Fibroblast of skin of left quadriceps (primary cell): ENCODE measurements around the gene NECAP2.
"Not testable (repeated sequence)": the region's sequence is repeated elsewhere in the genome, so short reads cannot be mapped to it uniquely, and the experiment has no call there.

Experiments
- DNase-seq, 2 experiments: peaks; one replicate each; pipeline ENCODE4 v3.0.0-alpha.2; 2013; ENCODE audit warnings: low read depth in 2 of 2

NECAP2 gene

GRCh38 chr1:16430606-16431005 lies 9.9 kb upstream of the NECAP2 start:
- no peak for DNase-seq

- DNase-seq: no peak
Observed at GRCh38 chr1:16433030-16433429, 7.5 kb upstream of the NECAP2 start.

GRCh38 chr1:16434007-16434406 lies 6.5 kb upstream of the NECAP2 start:
- DNase-seq: no peak

- peak; percentile 9 to 13 for DNase-seq
Observed at GRCh38 chr1:16434501-16434900, 6.0 kb upstream of the NECAP2 start.

- no peak for DNase-seq
Observed at GRCh38 chr1:16436946-16437474, 3.5 kb upstream of the NECAP2 start, which contains the start of gene SPATA21. SPATA21 (minus strand) TSS chr1:16437424; CDS start chr1:16431371, 6,053 bp downstream.

GRCh38 chr1:16438516-16438915 lies 2.0 kb upstream of the NECAP2 start:
- DNase-seq: no peak

GRCh38 chr1:16438924-16439323 lies 1.6 kb upstream of the NECAP2 start:
- no peak for DNase-seq

GRCh38 chr1:16440131-16440469 lies 424 bp upstream of the NECAP2 start:
- no peak for DNase-seq

- no peak for DNase-seq
Observed at GRCh38 chr1:16441282-16441665, 750 bp downstream of the NECAP2 start.

- no peak for DNase-seq
Observed at GRCh38 chr1:16442265-16442664, 1.7 kb downstream of the NECAP2 start.

- DNase-seq: no peak
Observed at GRCh38 chr1:16442941-16443340, 2.4 kb downstream of the NECAP2 start.

- DNase-seq: no peak
Observed at GRCh38 chr1:16443975-16444770, 3.6 kb downstream of the NECAP2 start.

- no peak for DNase-seq
Observed at GRCh38 chr1:16445052-16445451, 4.5 kb downstream of the NECAP2 start.

- DNase-seq: no peak
Observed at GRCh38 chr1:16446116-16446515, 5.6 kb downstream of the NECAP2 start.

- DNase-seq: no peak
Observed at GRCh38 chr1:16447641-16448040, 7.1 kb downstream of the NECAP2 start.

- DNase-seq: no peak
Observed at GRCh38 chr1:16449065-16449464, 8.5 kb downstream of the NECAP2 start.

- no peak for DNase-seq
Observed at GRCh38 chr1:16449666-16450065, 9.1 kb downstream of the NECAP2 start.

- no peak for DNase-seq
Observed at GRCh38 chr1:16450863-16451481, 10.4 kb downstream of the NECAP2 start.

- no peak for DNase-seq
Observed at GRCh38 chr1:16451841-16452528, 11.5 kb downstream of the NECAP2 start.

- DNase-seq: not testable (repeated sequence)
Observed at GRCh38 chr1:16454909-16455308, 14.4 kb downstream of the NECAP2 start.

- DNase-seq: not testable (repeated sequence)
Observed at GRCh38 chr1:16456151-16456550, 15.6 kb downstream of the NECAP2 start.

- DNase-seq: no peak
Observed at GRCh38 chr1:16458831-16459230, 18.3 kb downstream of the NECAP2 start.
